NOMO-1 treated with dmso at 0.1 percent for 144 hours (cell line): ENCODE measurements around the gene SLC9A8.

Experiments
- DNase-seq: peaks from one replicate; lab custom pipeline; 2025; ENCODE audit not compliant: unreplicated experiment; lab: John Stamatoyannopoulos, UW

The SLC9A8 gene

GRCh38 chr20:49914310-49915117 lies 101.9 kb downstream of the SLC9A8 start:
- no peak for DNase-seq

GRCh38 chr20:49915118-49915379 lies 102.4 kb downstream of the SLC9A8 start:
- DNase-seq = no peak

- peak; percentile 77 for DNase-seq
These were observed 102.9 kb downstream of the SLC9A8 start, which contains the start of gene SPATA2 for GRCh38 chr20:49915380-49916145. Gene SPATA2, minus strand, starts transcription at chr20:49915529. Its CDS starts 7,039 bp downstream, at chr20:49908490.

GRCh38 chr20:49916146-49917002 lies 103.7 kb downstream of the SLC9A8 start:
- no peak for DNase-seq

- no peak for DNase-seq
These were observed 105.8 kb downstream of the SLC9A8 start for GRCh38 chr20:49918446-49918845.

GRCh38 chr20:49919009-49919408 lies 106.4 kb downstream of the SLC9A8 start:
- no peak for DNase-seq

- DNase-seq = no peak
These were observed 106.8 kb downstream of the SLC9A8 start for GRCh38 chr20:49919461-49919860.

GRCh38 chr20:49924247-49924646 lies 111.6 kb downstream of the SLC9A8 start:
- no peak for DNase-seq

GRCh38 chr20:49925901-49926454 lies 113.3 kb downstream of the SLC9A8 start:
- DNase-seq = peak; percentile 2

- DNase-seq = peak; percentile 92
These were observed 115.9 kb downstream of the SLC9A8 start for GRCh38 chr20:49928411-49929141.

- DNase-seq = no peak
These were observed 116.5 kb downstream of the SLC9A8 start for GRCh38 chr20:49929142-49929494.

- DNase-seq = no peak
These were observed 123.1 kb downstream of the SLC9A8 start for GRCh38 chr20:49935746-49936152.

- DNase-seq = peak; percentile 83
These were observed 123.8 kb downstream of the SLC9A8 start, which contains the start of gene RNF114 for GRCh38 chr20:49936153-49937026. Gene RNF114, plus strand, starts transcription at chr20:49936397. Its CDS starts 16 bp downstream, at chr20:49936413.

- peak; percentile 42 for DNase-seq
These were observed 124.7 kb downstream of the SLC9A8 start for GRCh38 chr20:49937027-49937929.

GRCh38 chr20:49938173-49939163 lies 125.8 kb downstream of the SLC9A8 start:
- DNase-seq = no peak

GRCh38 chr20:49941456-49941855 lies 128.8 kb downstream of the SLC9A8 start:
- no peak for DNase-seq
